ENCODE results near the gene AKAP1.

- TF ChIP-seq EZH2 (IDR thresholded peaks at IDR 0.05; ENCODE audit: insufficient read depth, poor library complexity, severe bottlenecking) (no peak), EZH2phosphoT487 (IDR thresholded peaks at IDR 0.05; ENCODE audit: insufficient read depth, low read depth) (no peak)
These were observed 2.6 kb upstream of the AKAP1 start for GRCh38 chr17:57082441-57082840.
